WERI-Rb-1 (cell line): ENCODE data around the gene PHACTR1.

Experiments used
- DNase-seq: peaks from one replicate; pipeline ENCODE4 v3.0.0-alpha.2; 2020
- H3K27ac ChIP-seq: fragments of 250-450 bp; sonication (Bioruptor Pico); 2 replicates; pipeline ENCODE4 v1.5.1; 2020; ENCODE audit warnings: mild to moderate bottlenecking, moderate library complexity
- H3K27me3 ChIP-seq: fragments of 250-450 bp; sonication (Bioruptor Pico); 2 replicates; pipeline ENCODE4 v1.5.1; 2021; ENCODE audit warnings: mild to moderate bottlenecking, low read depth, moderate library complexity; ENCODE audit not compliant: insufficient read depth, severe bottlenecking
- H3K36me3 ChIP-seq: fragments of 250-450 bp; sonication (Bioruptor Pico); 2 replicates; pipeline ENCODE4 v1.5.1; 2020; ENCODE audit warnings: mild to moderate bottlenecking, moderate library complexity
- H3K4me3 ChIP-seq: 2 replicates; pipeline ENCODE4 v1.5.1; 2011; ENCODE audit warnings: low read depth, mild to moderate bottlenecking, control low read depth, low read length
- H3K9me3 ChIP-seq: fragments of 250-450 bp; sonication (Bioruptor Pico); 2 replicates; pipeline ENCODE4 v1.5.1; 2021; ENCODE audit warnings: mild to moderate bottlenecking, moderate library complexity; ENCODE audit not compliant: severe bottlenecking
- TF ChIP-seq, protein P1 (sequence below): IDR thresholded peaks from 2 replicates; pipeline ENCODE4 v1.5.1; 2011; ENCODE audit warnings: low read depth, mild to moderate bottlenecking, control low read depth, inconsistent platforms, low read length

PHACTR1 gene

DNA sequence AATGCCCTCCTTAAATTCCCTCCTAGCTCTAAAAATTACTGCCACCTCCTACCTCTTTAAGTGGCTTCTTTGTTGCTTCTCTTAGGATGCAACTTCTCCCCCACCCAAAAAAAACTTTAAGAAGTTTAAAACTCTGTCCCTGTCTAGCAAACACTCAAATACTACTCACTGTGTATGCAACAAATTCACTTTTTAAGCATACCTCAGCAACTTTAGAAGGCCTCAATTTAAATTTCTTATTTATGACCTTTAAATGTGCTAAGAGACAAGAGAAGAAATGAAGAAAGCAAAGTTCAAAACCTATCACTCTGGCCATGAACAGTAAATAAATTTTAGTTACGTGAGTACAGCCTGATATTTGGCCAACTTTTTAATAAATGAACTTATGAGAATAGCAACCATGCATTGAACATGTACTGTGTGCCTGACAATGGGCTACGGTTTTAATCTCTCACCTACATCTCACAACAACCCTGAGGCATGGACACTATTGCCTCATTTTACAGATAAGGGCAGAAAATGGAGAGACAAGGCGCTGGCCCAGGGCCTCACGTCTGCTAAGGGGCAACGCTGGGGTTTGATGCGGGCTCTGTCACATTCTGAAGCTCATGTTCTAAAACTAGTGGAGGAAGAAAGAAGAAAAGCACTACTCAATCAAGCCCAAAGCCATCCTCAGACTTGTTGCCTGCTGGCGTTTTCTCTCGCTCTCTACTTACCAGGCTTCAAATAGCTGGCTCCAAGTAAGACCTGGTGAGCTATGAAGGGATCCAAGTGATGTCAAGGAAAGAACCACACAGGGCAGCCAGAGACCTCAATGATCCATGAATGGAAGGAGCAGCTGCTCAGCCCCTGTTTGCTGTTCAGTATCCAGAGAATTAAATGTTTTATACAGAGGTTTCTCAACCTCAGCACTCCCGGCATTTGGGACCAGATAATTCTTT lies 512.0 kb downstream of the PHACTR1 start:
- no peak for DNase-seq
- TF ChIP-seq, protein P1, sequence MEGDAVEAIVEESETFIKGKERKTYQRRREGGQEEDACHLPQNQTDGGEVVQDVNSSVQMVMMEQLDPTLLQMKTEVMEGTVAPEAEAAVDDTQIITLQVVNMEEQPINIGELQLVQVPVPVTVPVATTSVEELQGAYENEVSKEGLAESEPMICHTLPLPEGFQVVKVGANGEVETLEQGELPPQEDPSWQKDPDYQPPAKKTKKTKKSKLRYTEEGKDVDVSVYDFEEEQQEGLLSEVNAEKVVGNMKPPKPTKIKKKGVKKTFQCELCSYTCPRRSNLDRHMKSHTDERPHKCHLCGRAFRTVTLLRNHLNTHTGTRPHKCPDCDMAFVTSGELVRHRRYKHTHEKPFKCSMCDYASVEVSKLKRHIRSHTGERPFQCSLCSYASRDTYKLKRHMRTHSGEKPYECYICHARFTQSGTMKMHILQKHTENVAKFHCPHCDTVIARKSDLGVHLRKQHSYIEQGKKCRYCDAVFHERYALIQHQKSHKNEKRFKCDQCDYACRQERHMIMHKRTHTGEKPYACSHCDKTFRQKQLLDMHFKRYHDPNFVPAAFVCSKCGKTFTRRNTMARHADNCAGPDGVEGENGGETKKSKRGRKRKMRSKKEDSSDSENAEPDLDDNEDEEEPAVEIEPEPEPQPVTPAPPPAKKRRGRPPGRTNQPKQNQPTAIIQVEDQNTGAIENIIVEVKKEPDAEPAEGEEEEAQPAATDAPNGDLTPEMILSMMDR = no peak
- Histone ChIP-seq H3K27me3 (no peaks in the 10 kb centered on the region), H3K27ac (no peak overlapping the region), H3K36me3 (peaks cover 2% of the 10 kb centered on the region; the same call in 1 of the 2 replicates), H3K4me3 (no peak overlapping the region), H3K9me3 (peaks cover 2% of the 10 kb centered on the region)

DNA sequence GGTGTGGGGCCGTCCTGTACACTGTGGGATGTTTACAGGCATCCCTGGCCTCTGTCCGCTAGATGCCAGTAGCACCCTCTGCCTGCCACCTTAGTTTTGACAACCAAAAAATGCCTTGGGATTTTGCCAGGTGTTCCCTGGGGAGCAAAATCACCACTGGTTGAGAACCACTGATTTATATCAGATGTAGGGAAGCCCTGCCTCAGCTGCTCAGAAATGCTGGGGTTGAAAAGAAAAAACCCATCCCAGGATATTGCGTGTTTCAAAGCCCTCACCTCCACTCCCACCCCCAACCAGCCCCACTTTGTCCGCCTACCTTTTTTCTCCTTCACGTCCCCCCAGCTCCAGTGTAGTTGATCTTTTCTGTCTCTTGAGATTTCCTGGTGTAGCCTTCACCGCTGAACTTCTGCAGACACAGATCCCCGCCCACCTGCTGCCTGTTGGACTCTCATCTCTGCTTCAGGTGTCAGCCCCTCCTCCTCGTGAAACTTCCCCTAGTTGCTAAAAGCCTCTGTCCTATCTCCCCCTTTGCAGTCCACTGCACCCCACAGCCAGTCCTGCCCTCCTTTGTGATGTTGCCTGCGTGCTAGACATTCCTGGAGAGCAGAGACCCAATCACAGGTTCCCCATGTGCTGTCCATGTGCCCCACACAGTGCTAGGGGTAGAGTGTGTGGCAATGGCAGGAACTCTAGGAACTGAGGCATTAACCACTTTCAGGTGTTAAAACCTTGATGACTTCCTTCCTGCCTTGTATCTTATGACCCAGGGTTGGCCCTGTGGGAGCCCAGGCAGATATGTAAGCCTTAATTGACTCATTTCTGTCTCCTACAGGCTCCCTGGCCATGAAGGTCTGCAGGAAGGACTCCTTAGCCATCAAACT lies 512.9 kb downstream of the PHACTR1 start:
- no peak for DNase-seq
- Histone ChIP-seq H3K9me3 (peaks cover 2% of the 10 kb centered on the region), H3K36me3 (peaks cover 2% of the 10 kb centered on the region; the same call in 1 of the 2 replicates), H3K4me3 (no peak overlapping the region), H3K27ac (no peak overlapping the region), H3K27me3 (no peaks in the 10 kb centered on the region)
- TF ChIP-seq, protein P1 = peak; percentile 23; the same call in 1 of the 2 replicates

DNA sequence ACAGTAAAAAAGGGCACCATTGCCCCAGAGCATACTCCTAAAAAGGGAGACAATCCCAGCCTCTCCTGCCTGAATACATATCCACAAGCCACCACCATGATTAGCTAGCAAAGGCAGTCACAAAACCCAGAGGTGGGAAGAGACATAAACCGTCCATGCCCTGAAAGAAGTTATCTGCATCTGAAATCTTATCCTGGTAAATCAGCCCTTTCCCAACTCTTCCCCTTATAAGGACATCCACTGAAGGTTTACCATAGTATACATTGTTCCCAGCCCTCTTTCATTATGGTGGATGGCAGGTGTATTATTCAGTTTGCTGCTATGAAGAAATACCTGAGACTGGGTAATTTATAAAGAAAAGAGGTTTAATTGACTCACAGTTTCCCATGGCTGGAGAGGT lies 516.5 kb downstream of the PHACTR1 start:
- DNase-seq = no peak
- Histone ChIP-seq H3K27me3 (no peaks in the 10 kb centered on the region), H3K4me3 (no peak overlapping the region), H3K36me3 (peaks cover 2% of the 10 kb centered on the region; the same call in 1 of the 2 replicates), H3K9me3 (peaks cover 2% of the 10 kb centered on the region), H3K27ac (no peak overlapping the region)
- TF ChIP-seq, protein P1 = no peak

DNA sequence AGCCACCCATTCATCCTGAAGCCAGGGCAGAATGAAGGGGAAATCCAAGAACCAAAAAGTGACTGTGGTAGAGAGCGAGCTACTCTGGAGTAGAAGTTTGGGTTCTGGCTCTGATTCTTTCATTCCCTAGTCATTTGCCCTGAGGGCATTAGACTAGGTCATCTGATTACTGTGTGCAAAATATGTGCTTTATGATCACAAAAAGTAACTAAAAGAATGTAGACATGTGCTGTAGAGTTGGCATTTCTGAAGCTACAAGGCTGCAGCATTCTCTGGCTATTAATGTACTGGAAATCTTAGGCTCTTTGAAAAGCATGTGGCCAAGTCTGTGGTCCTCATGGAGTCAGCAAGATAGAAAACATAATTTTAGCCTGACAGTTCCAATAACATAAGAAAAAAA lies 517.6 kb downstream of the PHACTR1 start:
- DNase-seq = no peak
- Histone ChIP-seq H3K9me3 (peaks cover 2% of the 10 kb centered on the region), H3K27ac (no peak overlapping the region), H3K36me3 (no peaks in the 10 kb centered on the region), H3K27me3 (no peaks in the 10 kb centered on the region), H3K4me3 (no peak overlapping the region)
- TF ChIP-seq, protein P1 = no peak

DNA sequence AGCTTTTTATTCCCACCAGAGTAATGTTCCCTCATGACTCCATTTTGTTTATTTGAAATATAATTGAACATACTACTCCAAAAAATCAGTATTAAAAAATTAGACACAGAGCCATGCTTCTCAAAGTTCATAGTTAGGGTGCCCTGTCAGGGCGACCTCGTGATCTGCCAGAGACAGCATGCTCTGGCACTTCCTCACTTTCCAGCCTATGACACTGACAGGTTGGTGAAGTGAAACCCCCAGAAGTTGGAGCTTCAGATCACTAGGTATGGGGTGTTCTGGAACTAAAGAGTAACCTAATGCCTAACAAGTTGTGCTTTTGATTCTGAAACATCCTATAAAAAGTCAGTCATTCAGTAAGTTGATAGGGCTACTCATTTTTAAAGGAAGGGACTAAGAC lies 518.8 kb downstream of the PHACTR1 start:
- Histone ChIP-seq H3K27ac (no peak overlapping the region), H3K27me3 (no peaks in the 10 kb centered on the region), H3K4me3 (no peak overlapping the region), H3K9me3 (peaks cover 2% of the 10 kb centered on the region), H3K36me3 (no peaks in the 10 kb centered on the region)
- TF ChIP-seq, protein P1 = no peak
- no peak for DNase-seq
